Fibroblast of lung (primary cell): ENCODE measurements around the gene SUMF1.

ENCODE experiments used
- EZH2 ChIP-seq: IDR thresholded peaks from 2 replicates; pipeline ENCODE4 v1.5.1; 2012; ENCODE audit warnings: low read length, control low read depth, mild to moderate bottlenecking; ENCODE audit errors: missing control alignments
- TF ChIP-seq, protein P1 (sequence below), 2 donors: IDR thresholded peaks in 1 of 2; conservative IDR thresholded peaks in 1 of 2; 1 replicate in 1 of 2; 2 replicates in 1 of 2; pipeline ENCODE4 v1.5.1; 2011 to 2012; ENCODE audit warnings: low read length in 2 of 2, control low read depth in 1 of 2, inconsistent platforms in 1 of 2, low read depth in 1 of 2, mild to moderate bottlenecking in 1 of 2

DNA sequence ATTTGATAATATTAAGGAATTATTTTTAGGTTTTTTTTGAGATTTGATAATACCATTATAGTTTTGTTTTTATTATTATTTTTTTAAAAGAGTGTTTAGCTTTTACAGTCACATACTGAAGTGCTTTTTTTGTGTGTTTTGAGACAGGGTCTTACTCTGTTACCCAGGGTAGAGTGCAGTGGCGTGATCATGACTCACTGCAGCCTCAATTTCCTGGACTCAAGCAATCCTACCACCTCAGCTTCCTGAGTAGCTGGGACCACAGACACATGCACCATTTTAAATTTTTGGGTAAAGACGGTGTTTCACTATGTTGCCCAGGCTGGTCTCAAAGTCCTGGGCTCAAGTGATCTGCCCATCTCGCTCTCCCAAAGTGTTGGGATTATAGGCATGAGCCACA is 73.0 kb downstream of the SUMF1 start:
- TF ChIP-seq EZH2, result no peak
- TF ChIP-seq, protein P1, sequence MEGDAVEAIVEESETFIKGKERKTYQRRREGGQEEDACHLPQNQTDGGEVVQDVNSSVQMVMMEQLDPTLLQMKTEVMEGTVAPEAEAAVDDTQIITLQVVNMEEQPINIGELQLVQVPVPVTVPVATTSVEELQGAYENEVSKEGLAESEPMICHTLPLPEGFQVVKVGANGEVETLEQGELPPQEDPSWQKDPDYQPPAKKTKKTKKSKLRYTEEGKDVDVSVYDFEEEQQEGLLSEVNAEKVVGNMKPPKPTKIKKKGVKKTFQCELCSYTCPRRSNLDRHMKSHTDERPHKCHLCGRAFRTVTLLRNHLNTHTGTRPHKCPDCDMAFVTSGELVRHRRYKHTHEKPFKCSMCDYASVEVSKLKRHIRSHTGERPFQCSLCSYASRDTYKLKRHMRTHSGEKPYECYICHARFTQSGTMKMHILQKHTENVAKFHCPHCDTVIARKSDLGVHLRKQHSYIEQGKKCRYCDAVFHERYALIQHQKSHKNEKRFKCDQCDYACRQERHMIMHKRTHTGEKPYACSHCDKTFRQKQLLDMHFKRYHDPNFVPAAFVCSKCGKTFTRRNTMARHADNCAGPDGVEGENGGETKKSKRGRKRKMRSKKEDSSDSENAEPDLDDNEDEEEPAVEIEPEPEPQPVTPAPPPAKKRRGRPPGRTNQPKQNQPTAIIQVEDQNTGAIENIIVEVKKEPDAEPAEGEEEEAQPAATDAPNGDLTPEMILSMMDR (conservative IDR thresholded peaks at IDR 0.05 in 1 of 2, IDR thresholded peaks at IDR 0.05 in 1 of 2; ENCODE audit: low read depth in 1 of 2, low read length in 2 of 2), result no peak
